Gastrocnemius medialis (tissue), 4 donors: ENCODE measurements around the gene PTPRN2.

Experiments used
- CTCF ChIP-seq, 5 experiments: fragments of 450-650 bp in 3 of 5; fragments of 200-600 bp in 2 of 5; sonication (generic) in 2 of 5; IDR thresholded peaks in 4 of 5; conservative IDR thresholded peaks in 1 of 5; 1 replicate in 4 of 5; 2 replicates in 1 of 5; pipeline ENCODE4 v1.5.1; 2016 to 2019; ENCODE audit warnings: antibody characterized with exemption in 5 of 5, mild to moderate bottlenecking in 3 of 5, moderate library complexity in 3 of 5
- POLR2A ChIP-seq, 2 donors: fragments of 450-650 bp; IDR thresholded peaks; one replicate each; pipeline ENCODE4 v1.6.1; 2017; ENCODE audit warnings: antibody characterized with exemption in 2 of 2, mild to moderate bottlenecking in 2 of 2, moderate library complexity in 2 of 2

GRCh38 chr7:158609313-158609974 lies 21.8 kb upstream of the PTPRN2 start:
- TF ChIP-seq CTCF (IDR thresholded peaks at IDR 0.05 in 4 of 5, conservative IDR thresholded peaks at IDR 0.05 in 1 of 5) (no peak), POLR2A (IDR thresholded peaks at IDR 0.05) (no peak)
